Uterus (tissue), 2 donors: ENCODE results near the gene SYF2.

Experiments used
- POLR2A ChIP-seq, 2 donors: fragments of 450-650 bp; IDR thresholded peaks; one replicate each; pipeline ENCODE4 v1.6.1; 2016; ENCODE audit warnings: antibody characterized with exemption in 2 of 2, mild to moderate bottlenecking in 1 of 2, moderate library complexity in 1 of 2
- TF ChIP-seq, protein P1 (sequence below), 4 experiments: fragments of 200-600 bp in 2 of 4; fragments of 450-650 bp in 2 of 4; sonication (generic) in 2 of 4; IDR thresholded peaks; one replicate each; pipeline ENCODE4 v1.5.1; 2016 to 2019; ENCODE audit warnings: antibody characterized with exemption in 4 of 4, mild to moderate bottlenecking in 2 of 4, moderate library complexity in 1 of 4

DNA sequence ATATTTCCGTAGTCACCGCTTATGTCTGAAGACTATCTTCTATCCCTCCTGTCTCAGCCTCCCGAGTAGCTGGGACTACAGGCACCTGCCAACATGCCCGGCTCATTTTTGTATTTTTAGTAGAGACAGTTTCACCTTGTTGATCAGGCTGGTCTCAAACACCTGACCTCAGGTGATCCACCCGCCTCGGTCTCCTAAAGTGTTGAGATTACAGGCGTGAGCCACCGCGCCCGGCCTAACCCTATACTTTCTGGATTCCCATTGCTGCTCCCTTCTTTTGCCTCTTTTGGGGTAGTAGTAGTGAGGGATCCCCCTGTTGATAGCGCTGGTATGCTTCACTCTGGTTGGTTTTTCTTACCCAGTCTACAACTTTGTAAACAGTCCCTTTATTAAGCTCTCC, 5.7 kb upstream of the SYF2 start:
- TF ChIP-seq, protein P1, sequence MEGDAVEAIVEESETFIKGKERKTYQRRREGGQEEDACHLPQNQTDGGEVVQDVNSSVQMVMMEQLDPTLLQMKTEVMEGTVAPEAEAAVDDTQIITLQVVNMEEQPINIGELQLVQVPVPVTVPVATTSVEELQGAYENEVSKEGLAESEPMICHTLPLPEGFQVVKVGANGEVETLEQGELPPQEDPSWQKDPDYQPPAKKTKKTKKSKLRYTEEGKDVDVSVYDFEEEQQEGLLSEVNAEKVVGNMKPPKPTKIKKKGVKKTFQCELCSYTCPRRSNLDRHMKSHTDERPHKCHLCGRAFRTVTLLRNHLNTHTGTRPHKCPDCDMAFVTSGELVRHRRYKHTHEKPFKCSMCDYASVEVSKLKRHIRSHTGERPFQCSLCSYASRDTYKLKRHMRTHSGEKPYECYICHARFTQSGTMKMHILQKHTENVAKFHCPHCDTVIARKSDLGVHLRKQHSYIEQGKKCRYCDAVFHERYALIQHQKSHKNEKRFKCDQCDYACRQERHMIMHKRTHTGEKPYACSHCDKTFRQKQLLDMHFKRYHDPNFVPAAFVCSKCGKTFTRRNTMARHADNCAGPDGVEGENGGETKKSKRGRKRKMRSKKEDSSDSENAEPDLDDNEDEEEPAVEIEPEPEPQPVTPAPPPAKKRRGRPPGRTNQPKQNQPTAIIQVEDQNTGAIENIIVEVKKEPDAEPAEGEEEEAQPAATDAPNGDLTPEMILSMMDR (IDR thresholded peaks at IDR 0.05) = no peak
- no peak for TF ChIP-seq POLR2A (IDR thresholded peaks at IDR 0.05)
